HG02763 (cell line): ENCODE results near the gene FBXW5.

Source experiments
- ATAC-seq: cut with Tn5 transposase; IDR thresholded peaks from one replicate; pipeline ENCODE4 v1.9.1; 2021; ENCODE audit warnings: mild to moderate bottlenecking, moderate library complexity; ENCODE audit not compliant: unreplicated experiment

FBXW5 gene

DNA sequence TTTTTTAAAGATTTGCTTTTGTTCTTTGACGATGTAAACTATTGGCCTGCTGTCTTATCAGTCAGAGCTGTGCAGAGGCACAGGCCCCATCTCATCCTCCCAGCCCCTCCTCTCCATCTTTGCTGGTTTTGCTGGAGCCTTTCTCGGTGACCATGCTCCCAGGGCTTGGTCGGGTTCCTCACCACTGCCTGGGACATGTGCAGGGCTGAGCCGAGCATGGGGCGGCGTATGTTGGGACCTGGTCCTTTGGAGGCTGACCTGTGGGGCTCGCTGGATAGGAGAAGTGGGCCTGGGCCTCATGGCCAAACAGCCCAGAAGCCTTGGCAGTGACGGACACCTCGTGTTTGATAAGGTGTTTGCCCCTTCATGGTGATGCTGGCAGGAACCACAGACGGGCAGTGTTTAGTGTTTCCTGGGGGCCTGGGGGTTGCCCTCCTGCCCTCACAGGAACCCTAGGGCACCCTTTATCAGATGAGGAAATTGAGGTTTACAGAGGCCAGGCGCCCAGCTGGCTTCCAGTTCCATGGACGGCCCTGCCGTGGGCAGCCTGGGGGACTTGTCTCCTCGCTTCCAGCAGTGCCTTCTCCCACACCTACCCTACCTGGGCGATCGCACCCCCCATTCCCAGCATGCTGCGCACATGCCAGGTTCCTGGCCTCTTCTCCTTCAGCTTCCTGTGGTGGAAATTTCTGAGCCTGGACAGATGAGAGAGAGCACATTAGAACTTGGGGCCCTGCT is 30.7 kb downstream of the FBXW5 start:
- ATAC-seq: no peak

DNA sequence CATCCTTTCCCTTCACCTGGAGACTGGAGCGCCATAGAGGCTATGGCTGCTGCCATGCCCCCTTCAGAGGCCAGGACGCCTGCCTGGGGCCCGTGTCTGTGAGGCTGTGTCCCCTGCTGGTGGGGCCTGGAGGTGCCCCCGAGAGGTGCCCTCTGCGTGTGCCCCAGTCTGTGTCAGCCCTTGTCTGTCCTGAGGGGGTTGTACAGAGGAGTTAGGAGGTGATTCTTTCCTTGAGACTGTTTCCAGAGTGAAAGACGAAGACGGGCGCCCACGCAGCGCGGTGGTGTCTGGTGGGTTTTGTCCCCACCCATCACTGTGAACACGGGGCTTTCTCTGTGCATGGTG is 33.7 kb downstream of the FBXW5 start:
- ATAC-seq: no peak

DNA sequence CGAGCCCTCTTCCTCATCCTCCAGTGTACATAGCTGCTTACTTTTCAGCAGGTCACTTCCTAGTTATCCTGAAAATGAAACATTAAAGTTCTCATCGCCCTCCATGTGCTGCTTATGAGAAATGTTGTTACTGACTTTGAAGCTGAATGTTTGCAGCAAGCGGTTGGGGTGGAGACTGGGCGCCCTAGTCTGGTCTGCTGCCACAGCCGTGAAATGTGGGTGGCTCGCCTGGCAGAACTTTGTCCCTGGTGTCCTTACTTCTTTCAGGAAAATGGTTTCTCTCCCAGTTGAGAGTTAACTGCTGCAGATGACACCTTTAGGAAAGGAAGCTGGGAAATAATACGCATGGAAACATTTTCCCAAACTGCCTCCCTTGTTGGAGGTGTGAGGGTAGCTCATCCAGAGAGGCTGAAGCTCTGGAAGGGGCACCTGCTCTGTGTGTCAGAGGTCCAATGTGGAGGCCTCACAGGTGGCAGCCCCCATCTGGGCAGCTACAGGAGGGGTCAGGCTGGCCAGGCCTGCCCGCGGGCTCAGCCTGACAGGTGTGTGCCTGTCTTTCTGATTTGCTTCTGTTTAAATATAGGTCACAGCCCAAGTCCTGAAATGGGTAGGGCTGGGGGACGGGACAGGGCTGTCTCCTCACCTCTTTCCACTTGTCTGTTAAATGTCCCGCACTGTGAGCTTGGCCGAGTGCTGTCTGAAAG is 34.2 kb downstream of the FBXW5 start:
- no peak for ATAC-seq

DNA sequence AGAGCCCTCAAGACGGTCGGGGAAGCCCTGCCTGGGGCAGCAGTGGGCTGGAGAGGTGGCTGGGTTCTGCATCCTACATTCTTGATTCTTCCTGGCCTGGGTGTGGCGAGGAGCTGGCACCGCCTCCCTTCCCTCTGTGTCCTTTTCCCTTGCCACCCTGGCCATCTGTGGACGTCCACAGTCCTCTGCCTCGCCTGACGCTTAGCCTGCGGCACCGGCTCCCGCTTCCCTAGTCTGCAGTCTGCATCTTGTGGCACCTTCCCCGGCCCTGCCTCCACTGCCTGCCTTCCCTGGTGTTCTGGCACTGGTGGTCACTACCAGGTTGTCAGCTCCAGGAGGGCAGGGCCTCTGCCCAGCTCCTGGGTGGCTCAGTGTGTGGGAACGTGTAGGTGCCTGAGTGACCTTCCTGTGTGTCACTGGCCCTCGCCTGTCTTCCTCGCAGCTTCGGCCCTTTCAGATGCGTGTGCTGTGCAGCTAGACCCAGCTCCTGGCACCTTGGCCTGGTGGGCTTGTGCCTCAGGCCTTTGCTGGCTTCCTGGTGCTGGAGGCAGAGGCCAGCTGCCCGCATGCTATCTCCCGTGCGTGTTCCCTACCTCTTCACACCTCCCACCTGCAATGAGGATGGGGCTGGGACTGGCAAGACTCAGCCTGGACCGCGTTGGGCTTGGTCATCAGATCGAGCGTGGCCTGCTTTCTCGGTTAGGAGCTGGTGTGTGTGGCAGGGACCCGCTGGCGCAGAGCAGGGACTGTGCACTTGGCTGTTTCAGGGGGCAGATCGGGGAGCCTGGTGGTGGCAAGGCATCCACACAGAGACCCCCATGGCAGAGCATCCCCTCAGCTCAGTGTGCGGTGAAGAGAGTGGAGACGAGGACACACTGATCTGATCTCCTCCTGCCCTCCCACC is 37.3 kb downstream of the FBXW5 start:
- ATAC-seq: no peak

DNA sequence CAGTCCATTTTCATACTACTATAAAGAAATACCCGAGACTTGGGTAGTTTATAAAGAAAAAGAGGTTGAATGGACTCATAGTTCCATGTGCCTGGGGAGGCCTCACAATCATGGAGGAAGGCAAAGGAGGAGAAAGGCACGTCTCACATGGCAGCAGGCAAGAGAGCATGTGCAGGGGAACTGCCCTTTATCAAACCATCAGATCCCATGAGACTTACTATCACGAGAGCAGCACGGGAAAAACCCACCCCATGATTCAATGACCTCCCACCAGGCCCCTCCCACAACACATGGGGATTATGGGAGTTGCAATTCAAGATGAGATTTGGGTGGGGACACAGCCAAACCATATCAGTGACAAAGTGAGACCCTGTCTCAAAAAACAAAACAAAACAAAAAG is 38.3 kb downstream of the FBXW5 start:
- no peak for ATAC-seq

DNA sequence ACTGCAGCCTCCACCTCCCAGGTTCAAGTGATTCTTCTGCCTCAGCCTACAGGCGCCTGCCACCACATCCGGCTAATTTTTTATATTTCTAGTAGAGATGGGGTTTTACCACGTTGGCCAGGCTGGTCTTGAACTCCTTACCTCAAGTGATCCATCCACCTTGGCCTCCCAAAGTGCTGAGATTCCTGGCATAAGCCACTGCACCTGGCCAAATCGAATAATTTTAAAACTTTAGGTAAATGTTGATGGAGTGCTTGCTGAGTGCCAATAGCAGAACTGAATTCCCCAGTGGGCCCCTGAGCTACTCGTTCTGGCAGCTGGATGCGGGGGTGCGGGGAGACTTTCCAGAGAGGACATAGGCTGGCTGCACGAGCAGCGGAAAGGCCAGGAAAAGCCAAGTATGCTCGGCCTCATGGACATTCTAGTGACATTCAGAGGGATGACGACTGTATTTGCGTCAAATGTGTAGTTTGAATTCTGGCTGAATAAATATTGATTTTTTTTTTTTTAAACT is 41.4 kb downstream of the FBXW5 start:
- no peak for ATAC-seq

DNA sequence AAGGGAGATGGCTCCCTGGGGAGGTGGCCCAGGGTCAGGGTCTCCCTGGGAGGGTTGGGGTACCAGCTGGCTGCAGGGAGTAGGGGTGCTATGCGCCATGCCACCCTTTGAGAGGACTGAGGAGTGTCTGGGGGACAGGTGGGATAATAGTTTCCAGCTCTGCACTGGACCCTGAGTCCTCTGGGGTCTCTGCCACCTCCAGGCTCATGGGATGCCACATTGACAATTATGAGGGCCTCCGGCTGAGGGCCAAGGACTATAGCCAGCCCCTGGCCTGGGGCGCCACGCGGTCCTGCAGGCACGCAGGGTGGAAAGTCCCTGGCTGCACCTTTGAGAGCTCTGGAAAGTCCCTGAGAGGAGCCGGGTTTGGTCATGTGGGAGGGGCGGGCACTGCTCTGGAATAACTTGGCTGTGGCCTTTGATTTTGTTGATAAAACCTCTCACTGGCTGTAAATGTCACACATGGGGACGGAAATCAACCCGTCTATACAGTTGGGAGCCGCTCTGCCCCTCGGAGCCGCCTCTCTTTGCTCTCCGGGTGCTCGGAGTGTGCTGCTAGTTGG is 42.2 kb downstream of the FBXW5 start:
- ATAC-seq: peak; percentile 45

DNA sequence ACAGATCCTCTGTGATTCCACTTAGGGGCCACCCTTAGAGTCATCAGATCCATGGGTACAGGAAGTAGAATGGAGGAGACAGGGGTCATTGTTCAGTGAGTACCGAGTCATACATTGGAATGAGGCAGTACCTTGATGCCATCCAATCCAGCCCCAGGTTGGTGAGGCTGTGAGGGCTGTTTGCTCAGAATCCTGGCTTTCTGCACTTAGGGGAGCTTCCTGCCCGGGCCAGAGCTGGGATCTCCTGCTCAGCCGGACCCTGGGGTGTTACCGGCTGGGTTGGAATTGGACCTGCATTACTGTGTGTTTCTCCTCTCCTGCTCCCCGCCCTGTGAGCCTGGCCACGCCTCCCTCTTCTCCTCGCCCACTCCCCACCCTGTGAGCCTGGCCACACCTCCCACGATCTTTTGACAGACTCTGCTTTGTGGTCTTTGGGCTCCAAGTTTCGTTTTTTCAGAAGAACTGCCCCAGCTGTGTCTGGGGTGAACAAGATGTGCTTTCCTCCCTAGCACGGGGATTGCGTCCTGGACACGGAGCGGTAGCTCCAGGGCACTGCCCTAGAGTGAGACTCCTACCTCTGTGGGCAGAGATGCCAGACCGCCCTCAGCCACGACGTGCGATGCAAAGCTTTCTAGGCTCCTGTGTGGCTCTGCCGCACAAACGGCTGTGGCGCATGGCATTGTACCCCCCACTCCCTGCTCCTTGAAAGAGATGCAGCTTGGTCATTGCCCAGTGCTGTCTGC is 42.9 kb downstream of the FBXW5 start:
- ATAC-seq: peak; percentile 44

DNA sequence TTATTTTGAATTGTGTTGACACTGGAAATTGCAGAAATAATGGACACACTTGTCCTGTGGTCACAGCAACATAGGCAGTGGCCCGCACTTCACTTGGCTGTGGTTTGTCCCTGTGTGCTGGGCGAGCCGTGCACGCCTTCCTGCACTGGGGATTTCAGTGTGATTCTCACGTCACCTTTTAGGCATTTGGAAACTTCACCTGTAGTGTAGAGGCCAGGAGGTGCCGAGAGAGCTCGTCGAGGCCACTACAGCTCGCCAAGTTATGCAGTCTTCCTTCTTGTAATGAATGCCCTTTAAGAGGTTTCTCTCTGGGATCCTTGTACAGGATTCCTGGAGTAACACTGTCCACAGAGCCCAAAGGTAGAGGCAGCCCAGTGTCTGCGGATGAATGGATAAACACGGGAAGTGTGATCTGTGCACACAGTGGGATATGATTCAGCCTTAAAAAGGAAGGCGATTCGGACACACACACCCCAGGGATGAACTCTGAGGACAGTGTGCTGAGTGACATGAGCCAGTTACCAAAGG is 43.5 kb downstream of the FBXW5 start:
- no peak for ATAC-seq

DNA sequence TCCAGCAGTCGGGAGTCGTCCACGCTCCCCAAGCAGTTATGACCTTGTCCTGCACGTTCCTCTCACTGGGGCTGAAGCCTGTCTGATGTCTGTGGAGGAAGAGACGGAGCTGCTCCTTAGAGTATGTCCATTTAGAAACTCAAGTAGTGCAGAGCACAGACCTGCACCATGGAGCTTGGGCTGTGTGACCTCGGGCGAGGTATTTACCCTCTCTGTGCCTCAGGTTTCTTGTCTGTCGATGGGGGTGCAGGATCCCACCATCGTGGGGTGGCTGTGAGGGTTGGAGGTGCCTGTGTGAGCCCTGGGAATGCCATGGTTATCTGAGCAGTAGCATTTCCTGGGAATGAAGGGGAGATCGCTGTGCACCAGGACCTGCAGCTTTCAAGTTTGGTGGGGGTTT is 44.0 kb downstream of the FBXW5 start:
- ATAC-seq: no peak

DNA sequence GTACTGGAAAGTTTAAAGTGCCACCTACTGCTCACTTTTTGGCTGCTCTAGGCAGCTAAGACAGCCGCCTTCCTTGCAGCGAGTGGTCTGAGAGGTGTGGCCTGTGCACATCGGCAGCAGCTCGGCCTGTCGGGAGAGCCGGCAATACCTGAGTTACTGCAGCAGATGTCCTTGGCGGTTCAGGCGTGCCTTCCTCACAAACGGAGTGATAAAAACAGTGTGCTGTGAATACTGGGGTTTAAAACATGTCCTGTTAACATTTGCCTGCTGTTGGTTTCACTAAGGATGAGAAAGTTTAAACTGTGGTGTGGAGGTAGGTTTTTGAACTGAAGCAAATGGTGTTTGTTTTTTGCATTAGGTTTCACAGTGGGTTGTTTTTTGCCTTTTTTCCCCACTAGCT is 45.3 kb downstream of the FBXW5 start:
- peak; percentile 39 for ATAC-seq

DNA sequence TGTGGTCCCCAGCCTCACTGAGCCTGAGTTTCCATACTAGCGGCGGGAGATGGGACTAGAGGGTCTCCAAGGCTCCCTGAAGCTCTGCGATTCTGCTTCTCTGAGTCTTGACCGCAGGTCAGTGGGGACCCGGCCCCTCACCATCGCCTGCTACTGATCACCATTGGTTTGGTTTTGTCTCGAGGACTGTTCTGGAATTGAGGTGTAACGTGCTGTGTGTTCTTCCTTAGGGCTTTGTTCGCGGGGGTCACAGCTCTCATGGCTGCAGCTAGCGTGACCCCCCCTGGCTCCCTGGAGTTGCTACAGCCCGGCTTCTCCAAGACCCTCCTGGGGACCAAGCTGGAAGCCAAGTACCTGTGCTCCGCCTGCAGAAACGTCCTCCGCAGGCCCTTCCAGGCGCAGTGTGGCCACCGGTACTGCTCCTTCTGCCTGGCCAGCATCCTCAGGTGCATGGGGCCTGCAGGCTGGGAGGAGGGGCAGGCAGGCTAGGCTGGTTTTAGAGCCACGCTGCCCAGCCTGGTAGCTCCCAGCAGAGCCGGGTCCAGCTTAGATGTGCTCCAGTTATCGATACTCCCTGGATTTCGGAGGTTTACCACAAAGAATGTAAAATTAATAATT is 45.9 kb downstream of the FBXW5 start:
- no peak for ATAC-seq

DNA sequence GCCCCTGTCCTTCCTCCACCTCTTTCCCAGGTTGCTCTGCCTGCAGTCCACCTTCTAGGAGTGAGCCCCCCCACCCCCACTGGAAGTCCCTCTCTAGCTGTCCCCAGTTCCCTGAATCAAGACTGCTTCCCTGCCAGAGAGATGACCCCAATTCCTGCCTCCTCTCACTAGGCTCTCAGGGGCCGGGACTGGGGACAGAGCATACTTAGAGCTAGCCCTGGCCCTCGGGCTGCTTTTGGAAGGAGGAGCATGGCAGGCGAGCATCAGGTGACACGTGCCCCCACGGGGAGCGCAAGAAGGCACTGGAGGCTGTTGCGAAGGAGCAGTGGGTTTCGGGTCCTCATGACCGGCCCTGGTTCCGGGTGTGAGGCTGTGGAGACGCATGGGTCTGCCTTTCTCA is 48.5 kb downstream of the FBXW5 start:
- no peak for ATAC-seq

DNA sequence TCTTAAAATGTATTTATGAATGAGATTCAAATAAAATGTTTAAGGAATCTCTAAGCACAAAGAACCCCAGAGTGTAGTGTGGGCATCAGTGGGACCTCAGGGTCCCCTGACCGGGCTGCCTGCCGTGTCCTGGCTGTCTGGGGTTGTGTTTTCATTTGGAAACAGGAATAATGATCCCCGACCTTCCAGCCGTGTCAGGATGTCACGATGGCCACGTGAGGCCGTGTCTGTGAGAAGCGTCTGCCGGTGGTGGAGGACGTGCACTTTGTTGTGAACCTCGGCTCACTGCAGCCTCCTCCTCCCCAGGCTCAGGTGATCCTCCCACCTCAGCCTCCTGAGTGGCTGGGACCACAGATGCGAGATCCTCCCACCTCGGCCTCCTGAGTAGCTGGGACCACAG is 53.9 kb downstream of the FBXW5 start:
- ATAC-seq: no peak
